ENCODE data around the gene RAD50.
"Not testable (repeated sequence)": the region's sequence is repeated elsewhere in the genome, so short reads cannot be mapped to it uniquely, and the experiment has no call there.

The RAD50 gene

GRCh38 chr5:132566657-132567056 is 9.9 kb downstream of the RAD50 start:
- no peak for TF ChIP-seq SNAI2 (CRISPR knock-in tag; IDR thresholded peaks at IDR 0.05)
- TF ChIP-seq, protein P1, sequence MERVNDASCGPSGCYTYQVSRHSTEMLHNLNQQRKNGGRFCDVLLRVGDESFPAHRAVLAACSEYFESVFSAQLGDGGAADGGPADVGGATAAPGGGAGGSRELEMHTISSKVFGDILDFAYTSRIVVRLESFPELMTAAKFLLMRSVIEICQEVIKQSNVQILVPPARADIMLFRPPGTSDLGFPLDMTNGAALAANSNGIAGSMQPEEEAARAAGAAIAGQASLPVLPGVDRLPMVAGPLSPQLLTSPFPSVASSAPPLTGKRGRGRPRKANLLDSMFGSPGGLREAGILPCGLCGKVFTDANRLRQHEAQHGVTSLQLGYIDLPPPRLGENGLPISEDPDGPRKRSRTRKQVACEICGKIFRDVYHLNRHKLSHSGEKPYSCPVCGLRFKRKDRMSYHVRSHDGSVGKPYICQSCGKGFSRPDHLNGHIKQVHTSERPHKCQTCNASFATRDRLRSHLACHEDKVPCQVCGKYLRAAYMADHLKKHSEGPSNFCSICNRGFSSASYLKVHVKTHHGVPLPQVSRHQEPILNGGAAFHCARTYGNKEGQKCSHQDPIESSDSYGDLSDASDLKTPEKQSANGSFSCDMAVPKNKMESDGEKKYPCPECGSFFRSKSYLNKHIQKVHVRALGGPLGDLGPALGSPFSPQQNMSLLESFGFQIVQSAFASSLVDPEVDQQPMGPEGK (CRISPR knock-in tag; IDR thresholded peaks at IDR 0.05; ENCODE audit: borderline replicate concordance): no peak
- TF ChIP-seq CSDC2 (CRISPR knock-in tag; IDR thresholded peaks at IDR 0.05): no peak
- TF ChIP-seq CSRNP3 (CRISPR knock-in tag; IDR thresholded peaks at IDR 0.05): no peak
- no peak for TF ChIP-seq GLIS3 (CRISPR knock-in tag; IDR thresholded peaks at IDR 0.05)
- no peak for TF ChIP-seq ZNF70 (CRISPR knock-in tag; IDR thresholded peaks at IDR 0.05)
- TF ChIP-seq BACH2 (CRISPR knock-in tag; IDR thresholded peaks at IDR 0.05; ENCODE audit: borderline replicate concordance): no peak
- no peak for TF ChIP-seq ZFP3 (CRISPR knock-in tag; IDR thresholded peaks at IDR 0.05)
- no peak for TF ChIP-seq PPARA (CRISPR knock-in tag; IDR thresholded peaks at IDR 0.05; ENCODE audit: borderline replicate concordance)
- TF ChIP-seq ESRRG (CRISPR knock-in tag; IDR thresholded peaks at IDR 0.05): no peak
- TF ChIP-seq, protein P2, sequence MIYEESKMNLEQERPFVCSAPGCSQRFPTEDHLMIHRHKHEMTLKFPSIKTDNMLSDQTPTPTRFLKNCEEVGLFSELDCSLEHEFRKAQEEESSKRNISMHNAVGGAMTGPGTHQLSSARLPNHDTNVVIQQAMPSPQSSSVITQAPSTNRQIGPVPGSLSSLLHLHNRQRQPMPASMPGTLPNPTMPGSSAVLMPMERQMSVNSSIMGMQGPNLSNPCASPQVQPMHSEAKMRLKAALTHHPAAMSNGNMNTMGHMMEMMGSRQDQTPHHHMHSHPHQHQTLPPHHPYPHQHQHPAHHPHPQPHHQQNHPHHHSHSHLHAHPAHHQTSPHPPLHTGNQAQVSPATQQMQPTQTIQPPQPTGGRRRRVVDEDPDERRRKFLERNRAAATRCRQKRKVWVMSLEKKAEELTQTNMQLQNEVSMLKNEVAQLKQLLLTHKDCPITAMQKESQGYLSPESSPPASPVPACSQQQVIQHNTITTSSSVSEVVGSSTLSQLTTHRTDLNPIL (CRISPR knock-in tag; IDR thresholded peaks at IDR 0.05; ENCODE audit: low read depth): no peak
- TF ChIP-seq TCF4 (CRISPR knock-in tag; IDR thresholded peaks at IDR 0.05; ENCODE audit: borderline replicate concordance): no peak
- no peak for TF ChIP-seq ISL1 (CRISPR knock-in tag; IDR thresholded peaks at IDR 0.05)
- ATAC-seq: no peak

- no peak for ATAC-seq
- no peak for TF ChIP-seq RARB (CRISPR knock-in tag; IDR thresholded peaks at IDR 0.05)
- TF ChIP-seq ZFP30 (CRISPR knock-in tag; IDR thresholded peaks at IDR 0.05): no peak
- no peak for TF ChIP-seq ZFP3 (CRISPR knock-in tag; IDR thresholded peaks at IDR 0.05)
- TF ChIP-seq ZNF8 (CRISPR knock-in tag; IDR thresholded peaks at IDR 0.05): no peak
- TF ChIP-seq GLIS3 (CRISPR knock-in tag; IDR thresholded peaks at IDR 0.05): no peak
- no peak for TF ChIP-seq SNAI2 (CRISPR knock-in tag; IDR thresholded peaks at IDR 0.05)
- TF ChIP-seq ZNF70 (CRISPR knock-in tag; IDR thresholded peaks at IDR 0.05): no peak
Measured at GRCh38 chr5:132576123-132576522, 19.3 kb downstream of the RAD50 start.

DNA sequence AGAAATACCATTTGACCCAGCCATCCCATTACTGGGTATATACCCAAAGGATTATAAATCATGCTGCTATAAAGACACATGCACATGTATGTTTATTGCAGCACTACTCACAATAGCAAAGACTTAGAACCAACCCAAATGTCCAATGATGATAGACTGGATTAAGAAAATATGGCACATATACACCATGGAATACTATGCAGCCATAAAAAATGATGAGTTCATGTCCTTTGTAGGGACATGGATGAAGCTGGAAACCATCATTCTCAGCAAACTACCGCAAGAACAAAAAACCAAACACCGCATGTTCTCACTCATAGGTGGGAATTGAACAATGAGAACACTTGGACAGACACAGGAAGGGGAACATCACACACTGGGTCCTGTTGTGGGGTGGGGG is 27.8 kb downstream of the RAD50 start:
- ATAC-seq: not testable (repeated sequence)

- ATAC-seq: no peak
- TF ChIP-seq, protein P3, sequence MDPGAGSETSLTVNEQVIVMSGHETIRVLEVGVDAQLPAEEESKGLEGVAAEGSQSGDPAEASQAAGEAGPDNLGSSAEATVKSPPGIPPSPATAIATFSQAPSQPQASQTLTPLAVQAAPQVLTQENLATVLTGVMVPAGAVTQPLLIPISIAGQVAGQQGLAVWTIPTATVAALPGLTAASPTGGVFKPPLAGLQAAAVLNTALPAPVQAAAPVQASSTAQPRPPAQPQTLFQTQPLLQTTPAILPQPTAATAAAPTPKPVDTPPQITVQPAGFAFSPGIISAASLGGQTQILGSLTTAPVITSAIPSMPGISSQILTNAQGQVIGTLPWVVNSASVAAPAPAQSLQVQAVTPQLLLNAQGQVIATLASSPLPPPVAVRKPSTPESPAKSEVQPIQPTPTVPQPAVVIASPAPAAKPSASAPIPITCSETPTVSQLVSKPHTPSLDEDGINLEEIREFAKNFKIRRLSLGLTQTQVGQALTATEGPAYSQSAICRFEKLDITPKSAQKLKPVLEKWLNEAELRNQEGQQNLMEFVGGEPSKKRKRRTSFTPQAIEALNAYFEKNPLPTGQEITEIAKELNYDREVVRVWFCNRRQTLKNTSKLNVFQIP (CRISPR knock-in tag; IDR thresholded peaks at IDR 0.05; ENCODE audit: borderline replicate concordance, low read depth): no peak
- TF ChIP-seq ZC3H10 (CRISPR knock-in tag; IDR thresholded peaks at IDR 0.05): no peak
- TF ChIP-seq TCF4 (CRISPR knock-in tag; IDR thresholded peaks at IDR 0.05; ENCODE audit: borderline replicate concordance): no peak
- no peak for TF ChIP-seq ISL1 (CRISPR knock-in tag; IDR thresholded peaks at IDR 0.05)
- TF ChIP-seq ZNF70 (CRISPR knock-in tag; IDR thresholded peaks at IDR 0.05): no peak
- TF ChIP-seq ZFP30 (CRISPR knock-in tag; IDR thresholded peaks at IDR 0.05): no peak
- no peak for TF ChIP-seq OSR1 (CRISPR knock-in tag; IDR thresholded peaks at IDR 0.05)
- TF ChIP-seq, protein P1 (CRISPR knock-in tag; IDR thresholded peaks at IDR 0.05; ENCODE audit: borderline replicate concordance): no peak
- no peak for TF ChIP-seq ZNF565 (CRISPR knock-in tag; conservative IDR thresholded peaks at IDR 0.05; ENCODE audit: low read depth)
Measured at GRCh38 chr5:132586063-132586462, 29.3 kb downstream of the RAD50 start.

Measured in SK-N-SH treated with all-trans-retinoic acid at 6 μM for 48 hours (cell line).